GM12891 (cell line): ENCODE results near the gene PARD3.

Source experiments
- POLR2A ChIP-seq: IDR thresholded peaks from 2 replicates; pipeline ENCODE4 v1.6.1; 2011; ENCODE audit warnings: low read depth, low read length, control low read depth
- POLR2AphosphoS5 ChIP-seq: IDR thresholded peaks from 2 replicates; pipeline ENCODE4 v1.6.1; 2011; ENCODE audit warnings: low read depth, low read length, control low read depth

- TF ChIP-seq POLR2AphosphoS5 (no peak), POLR2A (no peak)
Observed at GRCh38 chr10:34798654-34799053, 16.4 kb downstream of the PARD3 start.
